HEK293 (cell line): ENCODE data around the gene UBE2D2.

Experiments used
- MYNN ChIP-seq: fragments of 450-650 bp; formaldehyde crosslinking; IDR thresholded peaks from 2 replicates; pipeline ENCODE4 v1.5.1; 2016; ENCODE audit warnings: missing biosample characterization, missing genetic modification characterization, borderline replicate concordance
- ZNF24 ChIP-seq: fragments of 450-650 bp; formaldehyde crosslinking; IDR thresholded peaks from 2 replicates; pipeline ENCODE4 v1.5.1; 2016; ENCODE audit warnings: missing biosample characterization, missing genetic modification characterization
- ZNF274 ChIP-seq, 2 experiments: fragments of 200-500 bp in 1 of 2; fragments of 450-650 bp in 1 of 2; sonication (Bioruptor generic) in 1 of 2; formaldehyde crosslinking in 1 of 2; IDR thresholded peaks; 2 replicates each; pipeline versions ENCODE4 v1.5.1 to v1.6.1; 2014 to 2016; ENCODE audit warnings: borderline replicate concordance in 1 of 2, inconsistent platforms in 1 of 2, low read length in 1 of 2, missing biosample characterization in 1 of 2, missing genetic modification characterization in 1 of 2
- ZNF391 ChIP-seq: fragments of 450-650 bp; formaldehyde crosslinking; IDR thresholded peaks from 2 replicates; pipeline ENCODE4 v1.5.1; 2016; ENCODE audit warnings: low read depth, missing biosample characterization, missing genetic modification characterization, borderline replicate concordance
- ZNF785 ChIP-seq: fragments of 450-650 bp; formaldehyde crosslinking; IDR thresholded peaks from 2 replicates; pipeline ENCODE4 v1.5.1; 2016; ENCODE audit warnings: missing biosample characterization, missing genetic modification characterization
- TF ChIP-seq, protein P1 (sequence below): sonication (generic); formaldehyde crosslinking; IDR thresholded peaks from 2 replicates; pipeline ENCODE4 v1.8.1; 2022; ENCODE audit warnings: mild to moderate bottlenecking, moderate library complexity, missing genetic modification reagents
- TF ChIP-seq, protein P2 (sequence below): fragments of 450-650 bp; formaldehyde crosslinking; IDR thresholded peaks from 2 replicates; pipeline ENCODE4 v1.5.1; 2016; ENCODE audit warnings: missing biosample characterization, missing genetic modification characterization
- TF ChIP-seq, protein P3 (sequence below): fragments of 450-650 bp; formaldehyde crosslinking; IDR thresholded peaks from 2 replicates; pipeline ENCODE4 v1.5.1; 2016; ENCODE audit warnings: missing biosample characterization, missing genetic modification characterization
- TF ChIP-seq, protein P4 (sequence below): fragments of 450-650 bp; formaldehyde crosslinking; IDR thresholded peaks from 2 replicates; pipeline ENCODE4 v1.5.1; 2016; ENCODE audit warnings: missing biosample characterization, missing genetic modification characterization
- TF ChIP-seq, protein P5 (sequence below): fragments of 450-650 bp; formaldehyde crosslinking; IDR thresholded peaks from 2 replicates; pipeline ENCODE4 v1.5.1; 2016; ENCODE audit warnings: missing biosample characterization, missing genetic modification characterization

DNA sequence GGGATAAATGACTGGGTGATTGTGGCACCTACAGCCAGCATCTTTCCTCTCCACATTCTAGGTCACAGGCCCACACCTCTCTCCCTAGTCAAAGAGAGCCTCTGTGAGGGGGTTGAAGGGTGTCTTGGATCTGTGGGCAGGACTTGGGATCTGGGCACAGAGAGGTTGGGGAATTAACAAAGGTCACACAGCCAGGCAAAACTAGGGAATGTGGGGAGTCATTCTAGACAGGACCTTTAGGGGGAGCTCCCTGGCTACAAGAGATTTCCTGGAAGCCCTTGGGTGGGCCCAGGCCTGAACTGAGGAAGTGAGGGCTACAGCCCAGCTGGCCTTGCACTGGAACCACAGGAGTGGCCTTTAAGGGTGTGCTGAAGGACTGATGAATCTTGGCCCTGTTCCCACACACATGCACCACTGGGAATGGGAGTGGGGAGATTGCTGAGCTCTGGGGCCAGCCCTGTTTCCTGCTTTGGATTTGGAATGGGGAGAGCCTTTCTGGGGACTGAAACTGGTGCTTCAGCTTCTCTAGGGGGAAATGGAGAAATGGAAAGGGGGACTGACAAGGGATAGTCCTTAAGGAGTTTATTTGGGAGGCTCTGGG, 74.6 kb downstream of the UBE2D2 start:
- TF ChIP-seq, protein P1, sequence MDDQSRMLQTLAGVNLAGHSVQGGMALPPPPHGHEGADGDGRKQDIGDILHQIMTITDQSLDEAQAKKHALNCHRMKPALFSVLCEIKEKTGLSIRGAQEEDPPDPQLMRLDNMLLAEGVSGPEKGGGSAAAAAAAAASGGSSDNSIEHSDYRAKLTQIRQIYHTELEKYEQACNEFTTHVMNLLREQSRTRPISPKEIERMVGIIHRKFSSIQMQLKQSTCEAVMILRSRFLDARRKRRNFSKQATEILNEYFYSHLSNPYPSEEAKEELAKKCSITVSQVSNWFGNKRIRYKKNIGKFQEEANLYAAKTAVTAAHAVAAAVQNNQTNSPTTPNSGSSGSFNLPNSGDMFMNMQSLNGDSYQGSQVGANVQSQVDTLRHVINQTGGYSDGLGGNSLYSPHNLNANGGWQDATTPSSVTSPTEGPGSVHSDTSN (CRISPR knock-in tag), result no peak
- TF ChIP-seq, protein P2, sequence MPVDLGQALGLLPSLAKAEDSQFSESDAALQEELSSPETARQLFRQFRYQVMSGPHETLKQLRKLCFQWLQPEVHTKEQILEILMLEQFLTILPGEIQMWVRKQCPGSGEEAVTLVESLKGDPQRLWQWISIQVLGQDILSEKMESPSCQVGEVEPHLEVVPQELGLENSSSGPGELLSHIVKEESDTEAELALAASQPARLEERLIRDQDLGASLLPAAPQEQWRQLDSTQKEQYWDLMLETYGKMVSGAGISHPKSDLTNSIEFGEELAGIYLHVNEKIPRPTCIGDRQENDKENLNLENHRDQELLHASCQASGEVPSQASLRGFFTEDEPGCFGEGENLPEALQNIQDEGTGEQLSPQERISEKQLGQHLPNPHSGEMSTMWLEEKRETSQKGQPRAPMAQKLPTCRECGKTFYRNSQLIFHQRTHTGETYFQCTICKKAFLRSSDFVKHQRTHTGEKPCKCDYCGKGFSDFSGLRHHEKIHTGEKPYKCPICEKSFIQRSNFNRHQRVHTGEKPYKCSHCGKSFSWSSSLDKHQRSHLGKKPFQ (tag by site-specific recombination), result no peak
- TF ChIP-seq, protein P3, sequence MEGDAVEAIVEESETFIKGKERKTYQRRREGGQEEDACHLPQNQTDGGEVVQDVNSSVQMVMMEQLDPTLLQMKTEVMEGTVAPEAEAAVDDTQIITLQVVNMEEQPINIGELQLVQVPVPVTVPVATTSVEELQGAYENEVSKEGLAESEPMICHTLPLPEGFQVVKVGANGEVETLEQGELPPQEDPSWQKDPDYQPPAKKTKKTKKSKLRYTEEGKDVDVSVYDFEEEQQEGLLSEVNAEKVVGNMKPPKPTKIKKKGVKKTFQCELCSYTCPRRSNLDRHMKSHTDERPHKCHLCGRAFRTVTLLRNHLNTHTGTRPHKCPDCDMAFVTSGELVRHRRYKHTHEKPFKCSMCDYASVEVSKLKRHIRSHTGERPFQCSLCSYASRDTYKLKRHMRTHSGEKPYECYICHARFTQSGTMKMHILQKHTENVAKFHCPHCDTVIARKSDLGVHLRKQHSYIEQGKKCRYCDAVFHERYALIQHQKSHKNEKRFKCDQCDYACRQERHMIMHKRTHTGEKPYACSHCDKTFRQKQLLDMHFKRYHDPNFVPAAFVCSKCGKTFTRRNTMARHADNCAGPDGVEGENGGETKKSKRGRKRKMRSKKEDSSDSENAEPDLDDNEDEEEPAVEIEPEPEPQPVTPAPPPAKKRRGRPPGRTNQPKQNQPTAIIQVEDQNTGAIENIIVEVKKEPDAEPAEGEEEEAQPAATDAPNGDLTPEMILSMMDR (tag by site-specific recombination), result 0 out of 2 replicates have a peak, but pooled peaks have one; percentile 13
- TF ChIP-seq, protein P4, sequence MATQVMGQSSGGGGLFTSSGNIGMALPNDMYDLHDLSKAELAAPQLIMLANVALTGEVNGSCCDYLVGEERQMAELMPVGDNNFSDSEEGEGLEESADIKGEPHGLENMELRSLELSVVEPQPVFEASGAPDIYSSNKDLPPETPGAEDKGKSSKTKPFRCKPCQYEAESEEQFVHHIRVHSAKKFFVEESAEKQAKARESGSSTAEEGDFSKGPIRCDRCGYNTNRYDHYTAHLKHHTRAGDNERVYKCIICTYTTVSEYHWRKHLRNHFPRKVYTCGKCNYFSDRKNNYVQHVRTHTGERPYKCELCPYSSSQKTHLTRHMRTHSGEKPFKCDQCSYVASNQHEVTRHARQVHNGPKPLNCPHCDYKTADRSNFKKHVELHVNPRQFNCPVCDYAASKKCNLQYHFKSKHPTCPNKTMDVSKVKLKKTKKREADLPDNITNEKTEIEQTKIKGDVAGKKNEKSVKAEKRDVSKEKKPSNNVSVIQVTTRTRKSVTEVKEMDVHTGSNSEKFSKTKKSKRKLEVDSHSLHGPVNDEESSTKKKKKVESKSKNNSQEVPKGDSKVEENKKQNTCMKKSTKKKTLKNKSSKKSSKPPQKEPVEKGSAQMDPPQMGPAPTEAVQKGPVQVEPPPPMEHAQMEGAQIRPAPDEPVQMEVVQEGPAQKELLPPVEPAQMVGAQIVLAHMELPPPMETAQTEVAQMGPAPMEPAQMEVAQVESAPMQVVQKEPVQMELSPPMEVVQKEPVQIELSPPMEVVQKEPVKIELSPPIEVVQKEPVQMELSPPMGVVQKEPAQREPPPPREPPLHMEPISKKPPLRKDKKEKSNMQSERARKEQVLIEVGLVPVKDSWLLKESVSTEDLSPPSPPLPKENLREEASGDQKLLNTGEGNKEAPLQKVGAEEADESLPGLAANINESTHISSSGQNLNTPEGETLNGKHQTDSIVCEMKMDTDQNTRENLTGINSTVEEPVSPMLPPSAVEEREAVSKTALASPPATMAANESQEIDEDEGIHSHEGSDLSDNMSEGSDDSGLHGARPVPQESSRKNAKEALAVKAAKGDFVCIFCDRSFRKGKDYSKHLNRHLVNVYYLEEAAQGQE (tag by site-specific recombination), result no peak
- TF ChIP-seq MYNN (tag by site-specific recombination) (no peak), ZNF785 (tag by site-specific recombination) (no peak), ZNF391 (no peak), ZNF24 (no peak), ZNF274 (IDR thresholded peaks at IDR 0.05; ENCODE audit: low read length) (no peak), ZNF274 (tag by site-specific recombination; IDR thresholded peaks at IDR 0.05; ENCODE audit: borderline replicate concordance) (no peak)
- TF ChIP-seq, protein P5, sequence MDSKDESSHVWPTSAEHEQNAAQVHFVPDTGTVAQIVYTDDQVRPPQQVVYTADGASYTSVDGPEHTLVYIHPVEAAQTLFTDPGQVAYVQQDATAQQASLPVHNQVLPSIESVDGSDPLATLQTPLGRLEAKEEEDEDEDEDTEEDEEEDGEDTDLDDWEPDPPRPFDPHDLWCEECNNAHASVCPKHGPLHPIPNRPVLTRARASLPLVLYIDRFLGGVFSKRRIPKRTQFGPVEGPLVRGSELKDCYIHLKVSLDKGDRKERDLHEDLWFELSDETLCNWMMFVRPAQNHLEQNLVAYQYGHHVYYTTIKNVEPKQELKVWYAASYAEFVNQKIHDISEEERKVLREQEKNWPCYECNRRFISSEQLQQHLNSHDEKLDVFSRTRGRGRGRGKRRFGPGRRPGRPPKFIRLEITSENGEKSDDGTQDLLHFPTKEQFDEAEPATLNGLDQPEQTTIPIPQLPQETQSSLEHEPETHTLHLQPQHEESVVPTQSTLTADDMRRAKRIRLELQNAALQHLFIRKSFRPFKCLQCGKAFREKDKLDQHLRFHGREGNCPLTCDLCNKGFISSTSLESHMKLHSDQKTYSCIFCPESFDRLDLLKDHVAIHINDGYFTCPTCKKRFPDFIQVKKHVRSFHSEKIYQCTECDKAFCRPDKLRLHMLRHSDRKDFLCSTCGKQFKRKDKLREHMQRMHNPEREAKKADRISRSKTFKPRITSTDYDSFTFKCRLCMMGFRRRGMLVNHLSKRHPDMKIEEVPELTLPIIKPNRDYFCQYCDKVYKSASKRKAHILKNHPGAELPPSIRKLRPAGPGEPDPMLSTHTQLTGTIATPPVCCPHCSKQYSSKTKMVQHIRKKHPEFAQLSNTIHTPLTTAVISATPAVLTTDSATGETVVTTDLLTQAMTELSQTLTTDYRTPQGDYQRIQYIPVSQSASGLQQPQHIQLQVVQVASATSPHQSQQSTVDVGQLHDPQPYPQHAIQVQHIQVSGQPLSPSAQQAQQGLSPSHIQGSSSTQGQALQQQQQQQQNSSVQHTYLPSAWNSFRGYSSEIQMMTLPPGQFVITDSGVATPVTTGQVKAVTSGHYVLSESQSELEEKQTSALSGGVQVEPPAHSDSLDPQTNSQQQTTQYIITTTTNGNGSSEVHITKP (tag by site-specific recombination), result no peak
